Measurements from ENCODE around the gene IGFBP2.

GRCh38 chr2:216700781-216701180 is 67.6 kb downstream of the IGFBP2 start:
- TF ChIP-seq POLR2A (IDR thresholded peaks at IDR 0.05; ENCODE audit: low read length) (no peak), GATA1 (IDR thresholded peaks at IDR 0.05; ENCODE audit: low read depth, low read length) (no peak)
